Hematopoietic multipotent progenitor cell treated with erythropoietin and hydrocortisone succinate and interleukin-3 and kit ligand, for 17 days (in vitro differentiated cells): ENCODE results near the gene TSPAN15.

ENCODE experiments used
- DNase-seq: peaks from one replicate; pipeline ENCODE4 v3.0.0-alpha.2; 2015; ENCODE audit warnings: low spot score

TSPAN15 gene

DNA sequence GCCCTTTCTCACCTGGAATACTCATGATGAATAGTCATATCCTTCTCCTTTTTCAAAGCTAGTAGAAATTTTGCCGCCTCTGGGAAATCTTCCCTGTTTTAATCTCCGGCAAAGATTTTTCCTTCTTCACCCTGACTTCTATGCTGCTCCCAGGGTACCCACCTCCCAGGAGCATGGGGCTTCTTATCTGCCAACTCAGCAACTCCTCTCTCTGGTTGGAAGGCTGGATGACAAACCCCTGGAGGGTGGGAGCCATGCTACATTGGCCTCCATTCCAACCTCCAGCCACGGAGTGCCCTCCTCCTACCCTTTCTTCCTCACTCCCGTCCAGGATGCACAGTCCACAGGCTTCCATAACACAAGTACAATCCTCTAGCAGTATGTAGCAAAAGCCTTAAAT, 102.1 kb downstream of the TSPAN15 start:
- no peak for DNase-seq

DNA sequence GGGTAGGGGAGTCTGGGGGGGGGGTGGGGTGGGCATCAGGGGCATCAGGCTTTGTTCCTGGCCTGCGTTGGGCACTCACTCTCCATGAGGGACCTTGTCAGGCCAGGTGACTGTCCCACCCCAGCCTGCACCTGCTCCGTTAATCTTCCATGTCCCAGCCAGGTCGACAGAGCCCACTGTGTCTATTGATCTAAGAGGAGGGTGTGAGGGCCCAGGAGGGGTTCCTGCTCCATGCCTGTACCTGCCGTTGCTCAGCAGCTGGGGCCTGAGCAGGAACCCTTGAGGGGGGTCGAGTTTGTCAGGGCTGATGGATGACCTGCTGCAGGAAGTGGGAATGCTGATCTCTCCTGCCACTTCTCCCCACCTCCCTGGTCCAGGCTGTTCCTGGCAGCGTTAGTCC, 103.3 kb downstream of the TSPAN15 start:
- DNase-seq, result no peak
